ENCODE measurements around the gene LRRC4B.
A peak's percentile ranks its signal among the peaks of the same experiment; 100 is the strongest.

The LRRC4B gene

GRCh38 chr19:50565984-50566903 lies 2.0 kb downstream of the LRRC4B start:
- H3K27me3 ChIP-seq (ENCODE audit: control insufficient read depth, insufficient read depth, low read length) = peaks cover 20% of the 10 kb centered on the region
- no peak overlapping the region for H3K9ac ChIP-seq (ENCODE audit: low read length)
- no peak overlapping the region for H3K27ac ChIP-seq (ENCODE audit: low read depth, low read length)

GRCh38 chr19:50564229-50565105 lies 3.8 kb downstream of the LRRC4B start:
- peaks cover 20% of the 10 kb centered on the region for H3K27me3 ChIP-seq (ENCODE audit: control insufficient read depth, insufficient read depth, low read length)
- no peaks in the 10 kb centered on the region for H3K36me3 ChIP-seq (ENCODE audit: control insufficient read depth, insufficient read depth, low read length)
- H3K9ac ChIP-seq (ENCODE audit: low read length) = no peak overlapping the region
- H3K4me1 ChIP-seq (ENCODE audit: control insufficient read depth, insufficient read depth, low read length) = no peaks in the 10 kb centered on the region
- no peak overlapping the region for H3K4me3 ChIP-seq (ENCODE audit: low read length)
- H3K27ac ChIP-seq (ENCODE audit: low read depth, low read length) = no peak overlapping the region

More at GRCh38 chr19:50565984-50566903, 2.0 kb downstream of the LRRC4B start:
- H3K4me1 ChIP-seq (ENCODE audit: control insufficient read depth, insufficient read depth, low read length) = no peaks in the 10 kb centered on the region
- H3K4me3 ChIP-seq (ENCODE audit: low read length) = no peak overlapping the region
- no peaks in the 10 kb centered on the region for H3K36me3 ChIP-seq (ENCODE audit: control insufficient read depth, insufficient read depth, low read length)

GRCh38 chr19:50563597-50563996 lies 4.6 kb downstream of the LRRC4B start:
- no peak overlapping the region for H3K9ac ChIP-seq (ENCODE audit: low read length)

GRCh38 chr19:50562996-50563395 lies 5.2 kb downstream of the LRRC4B start:
- Histone ChIP-seq H3K4me1 (ENCODE audit: control insufficient read depth, insufficient read depth, low read length) (no peaks in the 10 kb centered on the region), H3K4me3 (ENCODE audit: low read length) (no peak overlapping the region), H3K27ac (ENCODE audit: low read depth, low read length) (no peak overlapping the region), H3K9ac (ENCODE audit: low read length) (no peak overlapping the region), H3K27me3 (ENCODE audit: control insufficient read depth, insufficient read depth, low read length) (peaks cover 20% of the 10 kb centered on the region), H3K36me3 (ENCODE audit: control insufficient read depth, insufficient read depth, low read length) (no peaks in the 10 kb centered on the region)

More at GRCh38 chr19:50563597-50563996, 4.6 kb downstream of the LRRC4B start:
- H3K4me1 ChIP-seq (ENCODE audit: control insufficient read depth, insufficient read depth, low read length) = no peaks in the 10 kb centered on the region
- peaks cover 20% of the 10 kb centered on the region for H3K27me3 ChIP-seq (ENCODE audit: control insufficient read depth, insufficient read depth, low read length)
- H3K27ac ChIP-seq (ENCODE audit: low read depth, low read length) = no peak overlapping the region
- H3K4me3 ChIP-seq (ENCODE audit: low read length) = no peak overlapping the region
- no peaks in the 10 kb centered on the region for H3K36me3 ChIP-seq (ENCODE audit: control insufficient read depth, insufficient read depth, low read length)

- Histone ChIP-seq H3K4me1 (ENCODE audit: control insufficient read depth, insufficient read depth, low read length) (no peaks in the 10 kb centered on the region), H3K4me3 (ENCODE audit: low read length) (no peak overlapping the region), H3K27me3 (ENCODE audit: control insufficient read depth, insufficient read depth, low read length) (peaks cover 20% of the 10 kb centered on the region), H3K27ac (ENCODE audit: low read depth, low read length) (no peak overlapping the region), H3K9ac (ENCODE audit: low read length) (no peak overlapping the region), H3K36me3 (ENCODE audit: control insufficient read depth, insufficient read depth, low read length) (no peaks in the 10 kb centered on the region)
These were observed 5.9 kb downstream of the LRRC4B start for GRCh38 chr19:50562329-50562728.

GRCh38 chr19:50559636-50560035 lies 8.6 kb downstream of the LRRC4B start:
- Histone ChIP-seq H3K4me3 (ENCODE audit: low read length) (no peak overlapping the region), H3K27ac (ENCODE audit: low read depth, low read length) (no peak overlapping the region), H3K4me1 (ENCODE audit: control insufficient read depth, insufficient read depth, low read length) (no peaks in the 10 kb centered on the region), H3K36me3 (ENCODE audit: control insufficient read depth, insufficient read depth, low read length) (no peaks in the 10 kb centered on the region), H3K27me3 (ENCODE audit: control insufficient read depth, insufficient read depth, low read length) (peaks cover 10% of the 10 kb centered on the region), H3K9ac (ENCODE audit: low read length) (no peak overlapping the region)

- Histone ChIP-seq H3K27me3 (ENCODE audit: control insufficient read depth, insufficient read depth, low read length) (peaks cover 3% of the 10 kb centered on the region), H3K4me1 (ENCODE audit: control insufficient read depth, insufficient read depth, low read length) (no peaks in the 10 kb centered on the region)
These were observed 9.8 kb downstream of the LRRC4B start for GRCh38 chr19:50558449-50558848.

GRCh38 chr19:50558039-50558438 lies 10.2 kb downstream of the LRRC4B start:
- H3K9ac ChIP-seq (ENCODE audit: low read length) = no peak overlapping the region
- no peaks in the 10 kb centered on the region for H3K4me1 ChIP-seq (ENCODE audit: control insufficient read depth, insufficient read depth, low read length)
- no peak overlapping the region for H3K4me3 ChIP-seq (ENCODE audit: low read length)
- no peaks in the 10 kb centered on the region for H3K36me3 ChIP-seq (ENCODE audit: control insufficient read depth, insufficient read depth, low read length)
- H3K27ac ChIP-seq (ENCODE audit: low read depth, low read length) = no peak overlapping the region
- H3K27me3 ChIP-seq (ENCODE audit: control insufficient read depth, insufficient read depth, low read length) = peaks cover 3% of the 10 kb centered on the region

More at GRCh38 chr19:50558449-50558848, 9.8 kb downstream of the LRRC4B start:
- H3K9ac ChIP-seq (ENCODE audit: low read length) = no peak overlapping the region
- no peak overlapping the region for H3K4me3 ChIP-seq (ENCODE audit: low read length)
- H3K36me3 ChIP-seq (ENCODE audit: control insufficient read depth, insufficient read depth, low read length) = no peaks in the 10 kb centered on the region
- H3K27ac ChIP-seq (ENCODE audit: low read depth, low read length) = no peak overlapping the region

GRCh38 chr19:50557009-50557613 lies 11.1 kb downstream of the LRRC4B start:
- Histone ChIP-seq H3K36me3 (ENCODE audit: control insufficient read depth, insufficient read depth, low read length) (no peaks in the 10 kb centered on the region), H3K9ac (ENCODE audit: low read length) (no peak overlapping the region), H3K4me1 (ENCODE audit: control insufficient read depth, insufficient read depth, low read length) (no peaks in the 10 kb centered on the region), H3K27ac (ENCODE audit: low read depth, low read length) (no peak overlapping the region), H3K27me3 (ENCODE audit: control insufficient read depth, insufficient read depth, low read length) (peaks cover 3% of the 10 kb centered on the region), H3K4me3 (ENCODE audit: low read length) (no peak overlapping the region)

- H3K9ac ChIP-seq (ENCODE audit: low read length) = peak overlapping the region; percentile 30
- H3K27me3 ChIP-seq (ENCODE audit: control insufficient read depth, insufficient read depth, low read length) = peaks cover 3% of the 10 kb centered on the region
- H3K4me1 ChIP-seq (ENCODE audit: control insufficient read depth, insufficient read depth, low read length) = no peaks in the 10 kb centered on the region
- H3K36me3 ChIP-seq (ENCODE audit: control insufficient read depth, insufficient read depth, low read length) = no peaks in the 10 kb centered on the region
- H3K27ac ChIP-seq (ENCODE audit: low read depth, low read length) = no peak overlapping the region
- H3K4me3 ChIP-seq (ENCODE audit: low read length) = peak overlapping the region; percentile 61
These were observed 11.8 kb downstream of the LRRC4B start for GRCh38 chr19:50556282-50557008.

- Histone ChIP-seq H3K4me3 (ENCODE audit: low read length) (peak overlapping the region; percentile 32), H3K27ac (ENCODE audit: low read depth, low read length) (no peak overlapping the region), H3K27me3 (ENCODE audit: control insufficient read depth, insufficient read depth, low read length) (peaks cover 7% of the 10 kb centered on the region), H3K9ac (ENCODE audit: low read length) (no peak overlapping the region), H3K4me1 (ENCODE audit: control insufficient read depth, insufficient read depth, low read length) (no peaks in the 10 kb centered on the region), H3K36me3 (ENCODE audit: control insufficient read depth, insufficient read depth, low read length) (no peaks in the 10 kb centered on the region)
These were observed 12.6 kb downstream of the LRRC4B start for GRCh38 chr19:50555450-50556281.

All from rectal smooth muscle tissue (tissue), 1 donor.